GM21423 (cell line): Measurements from ENCODE around the gene MED27.

Experiments
- ATAC-seq: cut with Tn5 transposase; IDR thresholded peaks from one replicate; pipeline ENCODE4 v1.9.1; 2021; ENCODE audit warnings: mild to moderate bottlenecking, moderate library complexity; ENCODE audit not compliant: unreplicated experiment

The MED27 gene

DNA sequence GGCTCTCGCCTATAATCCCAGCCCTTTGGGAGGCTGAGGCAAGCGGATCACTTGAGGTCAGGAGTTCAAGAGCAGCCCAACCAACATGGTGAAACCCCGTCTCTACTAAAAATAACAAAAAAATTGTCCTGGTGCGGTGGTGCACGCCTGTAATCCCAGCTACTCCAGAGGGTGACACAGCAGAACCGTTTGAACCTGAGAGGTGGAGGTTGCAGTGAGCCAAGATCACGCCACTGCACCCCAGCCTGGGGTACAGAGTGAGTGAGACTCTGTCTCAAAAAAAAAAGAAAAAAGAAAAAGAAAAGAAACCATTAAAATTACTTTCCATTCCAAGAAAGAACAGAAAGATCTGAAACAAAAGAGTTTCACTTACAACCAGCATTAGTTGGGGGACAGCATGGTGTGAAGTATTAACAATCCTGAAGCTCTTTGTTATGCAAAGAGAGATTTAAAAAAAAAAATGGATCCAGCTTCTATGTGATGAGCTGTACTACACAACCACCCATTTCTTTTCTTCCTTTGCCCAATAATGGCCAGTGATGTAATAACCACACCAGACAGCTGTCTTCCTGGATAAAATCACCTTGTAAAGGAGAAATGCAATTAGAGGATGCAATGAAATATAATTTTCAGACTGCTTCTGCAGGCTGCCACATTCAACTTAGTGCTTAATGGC, 76.9 kb downstream of the MED27 start:
- no peak for ATAC-seq

GRCh38 chr9:132001567-132001966, 78.1 kb downstream of the MED27 start:
- no peak for ATAC-seq

DNA sequence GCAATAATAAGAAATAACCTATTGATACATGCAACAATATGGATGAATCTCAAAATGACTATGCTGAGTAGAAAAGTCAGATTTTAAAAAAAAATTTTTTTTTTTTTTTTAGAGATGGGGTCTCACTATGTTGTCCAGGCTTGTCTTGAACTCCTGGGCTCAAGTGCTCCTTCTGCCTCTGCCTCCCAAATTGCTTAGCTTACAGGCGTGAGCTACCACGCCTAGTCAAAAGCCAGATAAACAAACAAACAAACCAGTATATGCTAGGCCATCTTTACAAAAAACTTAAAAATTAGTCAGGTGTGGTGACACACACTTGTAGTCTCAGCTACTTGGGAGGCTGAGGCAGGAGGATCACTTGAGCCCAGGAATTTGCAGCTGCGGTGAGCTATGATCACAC, 79.0 kb downstream of the MED27 start:
- ATAC-seq, result no peak

DNA sequence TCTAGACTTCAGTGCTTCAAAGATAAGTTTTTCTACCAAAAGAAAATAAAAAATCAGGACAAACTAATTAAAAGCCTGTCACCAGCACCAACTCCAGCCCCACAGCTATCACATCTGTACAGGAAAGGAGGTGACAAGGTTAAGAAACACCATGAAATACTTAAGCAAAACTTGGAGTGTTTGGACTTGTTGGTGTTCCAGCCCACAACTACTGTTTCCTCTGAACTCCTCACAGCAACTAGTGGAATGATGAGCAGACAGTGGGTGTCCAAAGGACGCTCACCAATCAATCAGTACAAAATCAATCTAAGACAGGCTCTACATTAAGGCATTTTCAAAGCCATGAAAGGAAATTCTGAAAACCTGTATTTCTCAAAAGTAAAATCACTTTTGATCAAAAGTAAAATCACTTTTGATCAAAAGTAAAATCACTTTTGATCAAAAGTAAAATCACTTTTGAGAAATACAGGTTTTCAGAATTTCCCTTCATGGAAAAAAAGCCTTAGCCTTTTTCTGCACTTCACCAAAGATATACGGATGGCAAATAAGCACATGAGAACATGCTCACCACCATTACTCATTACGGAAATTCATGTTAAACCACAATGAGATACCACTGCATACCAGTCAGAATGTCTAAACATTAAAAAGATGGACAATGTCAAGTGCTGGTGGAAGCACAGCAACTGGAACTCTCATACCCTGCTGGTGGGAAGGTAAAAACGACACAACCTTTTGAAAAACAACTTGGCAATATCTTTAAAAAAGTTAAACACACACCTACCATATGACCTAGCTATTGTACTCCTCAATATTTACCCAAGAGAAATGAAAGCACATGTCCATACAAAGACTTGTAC, 79.7 kb downstream of the MED27 start:
- ATAC-seq, result no peak

DNA sequence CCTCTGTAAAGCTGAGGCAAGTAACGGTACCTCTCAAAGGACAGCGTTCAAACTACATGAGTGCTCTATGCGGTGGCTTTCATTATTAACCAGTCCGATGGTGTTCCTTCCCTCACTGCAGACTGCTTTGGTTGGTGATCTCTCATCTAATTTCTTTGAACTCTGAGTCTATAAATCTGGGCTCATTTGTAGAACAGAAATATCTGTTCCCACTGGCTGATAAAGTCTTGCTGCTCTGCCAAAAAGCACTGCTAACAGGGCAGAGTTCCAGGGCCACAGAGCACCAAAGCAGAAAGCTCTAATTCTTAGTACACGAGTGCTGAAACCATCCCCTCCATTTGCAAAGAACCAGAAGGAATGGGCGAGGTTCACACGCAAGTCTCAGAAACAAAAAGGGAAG, 81.9 kb downstream of the MED27 start:
- ATAC-seq, result no peak

DNA sequence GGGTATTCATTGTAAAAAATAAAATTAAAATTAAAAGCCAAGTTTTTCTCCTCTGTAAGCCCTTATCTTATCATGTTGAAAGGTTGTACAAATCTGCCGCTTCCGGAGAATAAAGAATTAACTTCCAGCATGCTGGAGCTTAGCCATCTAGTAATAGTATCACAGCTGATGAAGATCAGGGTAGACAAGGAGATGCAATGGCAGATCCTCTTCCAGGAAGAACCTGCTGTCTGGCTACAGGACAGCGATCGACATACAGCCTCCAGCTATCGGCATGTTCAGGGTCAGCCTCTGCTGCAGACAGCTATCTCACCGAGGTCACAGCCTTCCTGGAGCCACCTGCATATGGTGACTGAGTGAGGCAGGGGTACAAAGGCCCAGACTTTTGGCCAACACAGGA, 82.6 kb downstream of the MED27 start:
- ATAC-seq, result no peak

- no peak for ATAC-seq
These were observed 84.3 kb downstream of the MED27 start for GRCh38 chr9:131995382-131995781.

DNA sequence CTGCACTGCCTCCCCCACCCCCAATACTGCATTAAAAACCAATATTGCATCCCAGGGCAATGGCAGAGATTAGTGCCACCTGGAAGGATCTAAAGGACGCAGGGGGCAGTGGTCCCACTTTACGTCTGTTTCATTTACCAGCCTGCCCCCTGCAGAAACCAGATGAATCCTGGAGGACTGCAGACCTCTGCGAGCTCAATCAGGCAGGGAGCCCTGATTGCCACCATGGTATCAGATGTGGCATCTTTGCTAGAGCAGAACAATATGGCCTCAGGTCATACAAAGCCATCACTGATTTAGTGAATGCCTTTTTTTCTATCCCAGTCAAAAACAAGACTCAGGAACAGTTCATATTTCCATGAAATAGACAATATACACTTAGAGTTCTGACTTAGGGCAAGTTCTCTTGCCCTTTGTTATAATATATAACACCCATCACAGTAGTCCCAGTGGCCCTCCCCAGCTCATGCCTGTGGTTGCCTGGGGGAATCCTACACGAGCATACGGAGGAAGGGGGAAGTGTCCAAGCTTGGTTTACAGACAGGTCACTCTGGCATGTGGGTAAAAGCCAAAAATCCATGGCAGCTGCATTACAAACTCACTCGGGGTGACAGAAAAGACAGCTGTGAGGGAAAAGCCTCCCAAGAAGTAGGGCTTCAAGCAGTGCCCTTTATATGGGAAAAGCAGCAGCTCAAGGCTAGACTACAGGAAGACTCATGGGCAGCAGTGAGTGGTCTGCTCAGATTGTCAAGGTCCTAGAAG, 85.1 kb downstream of the MED27 start:
- ATAC-seq, result no peak

DNA sequence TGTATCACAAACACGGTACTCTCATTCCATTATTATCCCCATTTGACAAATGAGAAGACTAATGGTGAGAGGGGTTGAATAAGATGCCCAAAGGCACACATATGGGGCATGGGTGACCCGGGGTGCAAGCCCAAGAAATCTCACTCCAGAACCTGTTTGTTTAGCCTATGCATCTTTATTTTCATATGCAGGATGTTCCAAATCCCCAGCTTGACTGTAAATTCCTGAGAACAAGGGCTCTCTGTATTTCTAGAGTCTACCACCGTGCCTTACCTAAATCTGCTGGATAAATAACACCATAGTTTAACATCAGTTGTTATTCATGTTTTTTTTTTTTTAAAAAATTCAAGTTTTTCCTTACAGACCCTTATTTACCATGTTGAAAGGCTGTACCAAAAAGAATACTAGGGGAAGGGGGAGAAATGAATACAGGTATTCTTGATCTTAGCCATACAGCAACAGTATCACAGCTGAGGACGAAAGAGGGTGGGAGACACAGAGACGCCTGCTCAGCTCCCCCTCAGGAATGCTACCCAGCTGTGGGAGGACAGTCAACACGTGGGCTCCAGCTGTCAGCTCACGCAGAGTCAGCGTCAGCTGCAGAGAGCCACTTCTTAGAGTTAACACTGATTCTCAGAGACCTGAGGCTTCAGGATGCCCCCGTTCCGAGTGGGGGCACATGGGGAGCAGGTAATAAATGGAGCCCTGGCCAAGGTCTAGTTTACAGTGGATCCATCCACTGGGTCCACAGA, 86.6 kb downstream of the MED27 start:
- no peak for ATAC-seq

GRCh38 chr9:131987232-131987631, 92.4 kb downstream of the MED27 start:
- no peak for ATAC-seq

- ATAC-seq, result no peak
These were observed 93.1 kb downstream of the MED27 start for GRCh38 chr9:131986576-131986975.

GRCh38 chr9:131986089-131986488, 93.6 kb downstream of the MED27 start:
- ATAC-seq, result no peak

GRCh38 chr9:131984564-131984963, 95.1 kb downstream of the MED27 start:
- no peak for ATAC-seq

GRCh38 chr9:131982671-131983239, 96.9 kb downstream of the MED27 start:
- no peak for ATAC-seq

GRCh38 chr9:131982102-131982501, 97.6 kb downstream of the MED27 start:
- no peak for ATAC-seq

DNA sequence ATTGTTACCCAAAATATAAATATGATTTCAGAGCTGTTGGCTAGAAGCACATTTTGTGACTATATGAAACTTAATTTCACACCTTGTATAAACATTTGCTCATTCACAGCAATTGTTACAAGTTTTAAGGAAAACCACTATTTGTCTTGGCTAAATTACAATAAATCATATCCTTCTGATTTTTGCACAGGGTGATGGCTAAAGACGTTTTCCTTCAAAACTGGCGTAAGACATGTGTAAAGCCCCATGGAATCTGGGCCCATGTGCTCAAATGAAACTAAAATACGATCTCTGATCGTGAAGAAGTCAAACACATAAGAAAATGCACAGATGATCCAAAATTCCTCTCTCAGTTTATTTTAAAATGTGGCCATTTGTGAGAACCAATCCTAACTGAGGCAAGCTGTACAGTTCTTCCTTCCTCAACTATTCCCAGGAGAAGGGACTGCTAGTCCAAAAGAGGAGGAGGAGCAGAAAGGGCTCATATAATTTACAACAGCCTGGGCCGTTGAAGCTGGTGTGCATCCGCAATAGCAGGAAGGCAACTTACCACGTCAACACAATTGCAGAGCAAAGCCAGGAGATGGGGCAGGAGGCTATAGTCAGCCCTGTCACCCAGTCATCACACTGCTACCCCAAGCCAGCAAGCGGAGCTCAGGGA, 98.4 kb downstream of the MED27 start:
- ATAC-seq, result no peak

DNA sequence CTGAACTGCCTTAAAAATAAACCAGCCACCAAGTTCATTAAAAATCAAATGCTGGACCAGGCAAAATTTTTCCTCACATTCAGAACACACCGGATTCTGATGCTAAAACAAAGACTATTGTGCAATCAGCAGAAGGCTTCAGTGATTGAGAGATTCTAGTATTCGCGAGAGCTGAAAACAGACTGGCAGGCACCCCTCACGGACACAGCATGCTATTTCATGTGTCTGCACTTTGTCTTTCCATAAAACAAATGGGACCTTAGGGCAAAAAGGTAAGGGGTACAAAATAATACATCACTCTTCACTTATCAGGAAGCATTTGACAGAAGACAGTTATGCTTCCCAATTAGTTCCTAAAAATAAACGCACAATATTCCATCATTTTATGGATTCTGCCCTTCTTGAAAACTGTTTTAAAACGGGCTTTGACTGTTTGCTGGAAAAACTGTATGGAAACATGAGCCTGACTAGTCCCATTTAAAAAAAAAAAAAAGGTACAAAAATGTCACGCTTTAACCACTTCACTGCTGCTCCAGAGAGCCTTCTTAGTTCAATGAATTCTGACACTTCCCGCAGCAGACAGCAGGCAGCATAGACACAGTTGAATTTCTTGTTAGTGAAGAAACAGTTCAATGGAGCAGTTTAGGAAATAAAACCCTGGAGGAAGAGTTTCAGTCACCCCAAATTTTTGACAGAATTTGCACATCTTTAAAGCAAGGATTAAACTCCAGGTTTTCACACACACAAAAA, 99.2 kb downstream of the MED27 start:
- no peak for ATAC-seq

GRCh38 chr9:131977109-131977838, 102.4 kb downstream of the MED27 start:
- no peak for ATAC-seq
